ENCODE data around the gene TMEM63B. TPM values are rescaled to one million over a fixed set of nuclear protein-coding genes. Genes with fewer than 3 reads are reported as not detected.
"Not testable (repeated sequence)": the region's sequence is repeated elsewhere in the genome, so short reads cannot be mapped to it uniquely, and the experiment has no call there.

The TMEM63B gene
- total RNA-seq, 6 experiments from 2014 or later, result 30.6 to 41.0 (median 36.8) TPM

- H3K4me3 ChIP-seq, result no peak overlapping the region
- DNase-seq (no peak), ATAC-seq (no peak)
- H3K27me3 ChIP-seq, result no peaks in the 10 kb centered on the region
- WGBS (ENCODE audit: insufficient coverage, low coverage, low lambda C conversion rate, missing lambda C conversion rate), result 100% methylated on average over 1 of the region's 1 CpG
- TF ChIP-seq, protein P1, sequence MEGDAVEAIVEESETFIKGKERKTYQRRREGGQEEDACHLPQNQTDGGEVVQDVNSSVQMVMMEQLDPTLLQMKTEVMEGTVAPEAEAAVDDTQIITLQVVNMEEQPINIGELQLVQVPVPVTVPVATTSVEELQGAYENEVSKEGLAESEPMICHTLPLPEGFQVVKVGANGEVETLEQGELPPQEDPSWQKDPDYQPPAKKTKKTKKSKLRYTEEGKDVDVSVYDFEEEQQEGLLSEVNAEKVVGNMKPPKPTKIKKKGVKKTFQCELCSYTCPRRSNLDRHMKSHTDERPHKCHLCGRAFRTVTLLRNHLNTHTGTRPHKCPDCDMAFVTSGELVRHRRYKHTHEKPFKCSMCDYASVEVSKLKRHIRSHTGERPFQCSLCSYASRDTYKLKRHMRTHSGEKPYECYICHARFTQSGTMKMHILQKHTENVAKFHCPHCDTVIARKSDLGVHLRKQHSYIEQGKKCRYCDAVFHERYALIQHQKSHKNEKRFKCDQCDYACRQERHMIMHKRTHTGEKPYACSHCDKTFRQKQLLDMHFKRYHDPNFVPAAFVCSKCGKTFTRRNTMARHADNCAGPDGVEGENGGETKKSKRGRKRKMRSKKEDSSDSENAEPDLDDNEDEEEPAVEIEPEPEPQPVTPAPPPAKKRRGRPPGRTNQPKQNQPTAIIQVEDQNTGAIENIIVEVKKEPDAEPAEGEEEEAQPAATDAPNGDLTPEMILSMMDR (IDR thresholded peaks at IDR 0.05), result no peak
- no peak for TF ChIP-seq POLR2A (IDR thresholded peaks at IDR 0.05)
- peak overlapping the region in 1 of 3 donors; percentile 8 for H3K27ac ChIP-seq
- peaks cover 0 to 44% (median 18%) of the 10 kb centered on the region in 4 donors for H3K36me3 ChIP-seq
- peaks cover 0 to 28% (median 6%) of the 10 kb centered on the region in 4 donors for H3K4me1 ChIP-seq
- intact Hi-C loops (cut with DNase I), result no loop called here
- no peaks in the 10 kb centered on the region for H3K9me3 ChIP-seq
Measured at GRCh38 chr6:44143731-44144130, 16.4 kb downstream of the TMEM63B start.

DNA sequence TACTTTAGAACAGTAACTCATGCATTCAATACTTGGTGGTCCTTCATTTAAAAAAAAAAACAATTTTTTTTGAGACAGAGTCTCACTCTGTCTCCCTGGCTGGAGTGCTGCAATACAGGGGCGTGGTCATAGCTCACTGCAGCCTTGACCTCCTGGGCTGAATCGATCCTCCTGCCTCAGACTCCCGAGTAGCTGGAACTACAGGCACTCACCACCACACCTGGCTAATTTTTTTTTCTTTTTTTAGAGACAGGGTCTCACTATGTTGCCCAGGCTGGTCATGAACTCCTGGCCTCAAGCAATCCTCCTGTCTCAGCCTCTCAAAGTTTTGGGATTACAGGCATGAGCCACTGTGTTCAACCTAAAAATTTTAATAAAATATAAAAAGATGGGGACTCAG lies 17.2 kb downstream of the TMEM63B start:
- Histone ChIP-seq H3K4me1 (peaks cover 0 to 28% (median 6%) of the 10 kb centered on the region in 4 donors), H3K36me3 (peaks cover 0 to 52% (median 21%) of the 10 kb centered on the region in 4 donors)
- intact Hi-C loops (cut with DNase I); DNase-seq; H3K27me3 ChIP-seq; H3K4me3 ChIP-seq; H3K27ac ChIP-seq; ATAC-seq; H3K9me3 ChIP-seq: not testable (repeated sequence)
- WGBS (ENCODE audit: insufficient coverage, low coverage, low lambda C conversion rate, missing lambda C conversion rate), result 26% methylated on average over 3 of the region's 3 CpGs

- no peak overlapping the region for H3K4me3 ChIP-seq
- ATAC-seq (no peak), DNase-seq (no peak)
- H3K36me3 ChIP-seq, result peaks cover 0 to 46% (median 17%) of the 10 kb centered on the region in 4 donors
- H3K27me3 ChIP-seq, result no peaks in the 10 kb centered on the region
- H3K27ac ChIP-seq, result no peak overlapping the region
- TF ChIP-seq, protein P1 (IDR thresholded peaks at IDR 0.05), result no peak
- no peak for TF ChIP-seq POLR2A (IDR thresholded peaks at IDR 0.05)
- H3K9me3 ChIP-seq, result no peaks in the 10 kb centered on the region
- peaks cover 0 to 28% (median 6%) of the 10 kb centered on the region in 4 donors for H3K4me1 ChIP-seq
- intact Hi-C loops (cut with DNase I), result no loop called here
Measured at GRCh38 chr6:44145839-44146238, 18.5 kb downstream of the TMEM63B start.

DNA sequence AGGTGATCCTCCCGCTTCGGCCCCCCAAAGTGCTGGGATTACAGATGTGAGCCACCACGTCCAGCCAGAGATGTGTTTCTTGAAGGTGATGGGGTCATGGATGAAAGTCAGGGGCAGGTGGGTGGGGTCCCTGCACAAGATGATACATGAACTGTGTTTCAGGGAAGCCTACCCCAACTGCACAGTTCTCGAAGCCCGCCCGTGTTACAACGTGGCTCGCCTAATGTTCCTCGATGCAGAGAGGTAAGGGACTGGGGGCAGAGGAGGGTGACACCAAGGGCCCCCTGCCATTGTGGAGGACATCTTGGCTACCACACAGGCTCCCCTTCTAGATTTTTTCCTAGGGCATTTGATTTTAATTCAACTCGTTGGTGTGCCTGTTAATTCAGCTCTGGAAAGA lies 19.3 kb downstream of the TMEM63B start:
- intact Hi-C loops (cut with DNase I), result no loop called here
- Histone ChIP-seq H3K27me3 (no peaks in the 10 kb centered on the region), H3K9me3 (no peaks in the 10 kb centered on the region), H3K4me3 (no peak overlapping the region), H3K27ac (no peak overlapping the region), H3K36me3 (peaks cover 0 to 42% (median 15%) of the 10 kb centered on the region in 4 donors), H3K4me1 (peaks cover 0 to 28% (median 6%) of the 10 kb centered on the region in 4 donors)
- ATAC-seq (no peak), DNase-seq (peak in 1 of 3 donors; percentile 16)
- 92% methylated on average over 7 of the region's 10 CpGs for WGBS (ENCODE audit: insufficient coverage, low coverage, low lambda C conversion rate, missing lambda C conversion rate)
- TF ChIP-seq POLR2A (IDR thresholded peaks at IDR 0.05), result no peak
- TF ChIP-seq, protein P1 (IDR thresholded peaks at IDR 0.05), result no peak

GRCh38 chr6:44147256-44147655 lies 19.9 kb downstream of the TMEM63B start:
- Histone ChIP-seq H3K36me3 (peaks cover 0 to 42% (median 15%) of the 10 kb centered on the region in 4 donors), H3K27me3 (no peaks in the 10 kb centered on the region), H3K27ac (no peak overlapping the region), H3K4me3 (no peak overlapping the region), H3K4me1 (peaks cover 0 to 25% (median 6%) of the 10 kb centered on the region in 4 donors), H3K9me3 (no peaks in the 10 kb centered on the region)
- DNase-seq, result peak in 1 of 3 donors; percentile 45
- WGBS (ENCODE audit: insufficient coverage, low coverage, low lambda C conversion rate, missing lambda C conversion rate), result 89% methylated on average over 3 of the region's 7 CpGs
- intact Hi-C loops (cut with DNase I), result no loop called here
- TF ChIP-seq POLR2A (IDR thresholded peaks at IDR 0.05), result no peak
- TF ChIP-seq, protein P1 (IDR thresholded peaks at IDR 0.05), result no peak
- ATAC-seq, result no peak
